WI38 (cell line): Measurements from ENCODE around the gene RRAD.

Experiments used
- H3K4me3 ChIP-seq: 2 replicates; pipeline ENCODE4 v1.5.1; 2011; ENCODE audit warnings: low read depth, mild to moderate bottlenecking, control low read depth, low read length
- TF ChIP-seq, protein P1 (sequence below): IDR thresholded peaks from 2 replicates; pipeline ENCODE4 v1.5.1; 2012; ENCODE audit warnings: low read depth, mild to moderate bottlenecking, control low read depth, low read length

Gene RRAD

DNA sequence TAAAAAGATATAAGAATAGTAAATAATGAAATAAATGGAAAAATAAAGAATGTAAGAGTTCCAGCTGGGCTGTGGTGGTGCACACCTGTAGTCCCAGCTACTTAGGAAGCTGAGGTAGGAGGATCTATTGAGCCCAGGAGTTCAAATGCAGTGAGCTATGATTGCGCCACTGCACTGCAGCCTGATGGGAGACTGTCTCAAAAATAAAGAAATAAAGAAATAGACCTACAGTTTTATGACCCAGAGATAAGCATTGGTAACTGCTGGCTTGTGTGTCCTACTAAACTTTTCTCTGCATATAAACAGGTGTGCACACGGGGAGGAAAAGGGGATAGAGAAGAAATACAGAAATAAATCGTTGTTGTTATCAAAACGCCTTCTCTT, 52.8 kb downstream of the RRAD start:
- TF ChIP-seq, protein P1, sequence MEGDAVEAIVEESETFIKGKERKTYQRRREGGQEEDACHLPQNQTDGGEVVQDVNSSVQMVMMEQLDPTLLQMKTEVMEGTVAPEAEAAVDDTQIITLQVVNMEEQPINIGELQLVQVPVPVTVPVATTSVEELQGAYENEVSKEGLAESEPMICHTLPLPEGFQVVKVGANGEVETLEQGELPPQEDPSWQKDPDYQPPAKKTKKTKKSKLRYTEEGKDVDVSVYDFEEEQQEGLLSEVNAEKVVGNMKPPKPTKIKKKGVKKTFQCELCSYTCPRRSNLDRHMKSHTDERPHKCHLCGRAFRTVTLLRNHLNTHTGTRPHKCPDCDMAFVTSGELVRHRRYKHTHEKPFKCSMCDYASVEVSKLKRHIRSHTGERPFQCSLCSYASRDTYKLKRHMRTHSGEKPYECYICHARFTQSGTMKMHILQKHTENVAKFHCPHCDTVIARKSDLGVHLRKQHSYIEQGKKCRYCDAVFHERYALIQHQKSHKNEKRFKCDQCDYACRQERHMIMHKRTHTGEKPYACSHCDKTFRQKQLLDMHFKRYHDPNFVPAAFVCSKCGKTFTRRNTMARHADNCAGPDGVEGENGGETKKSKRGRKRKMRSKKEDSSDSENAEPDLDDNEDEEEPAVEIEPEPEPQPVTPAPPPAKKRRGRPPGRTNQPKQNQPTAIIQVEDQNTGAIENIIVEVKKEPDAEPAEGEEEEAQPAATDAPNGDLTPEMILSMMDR: no peak
- peak overlapping the region; percentile 45 for H3K4me3 ChIP-seq

DNA sequence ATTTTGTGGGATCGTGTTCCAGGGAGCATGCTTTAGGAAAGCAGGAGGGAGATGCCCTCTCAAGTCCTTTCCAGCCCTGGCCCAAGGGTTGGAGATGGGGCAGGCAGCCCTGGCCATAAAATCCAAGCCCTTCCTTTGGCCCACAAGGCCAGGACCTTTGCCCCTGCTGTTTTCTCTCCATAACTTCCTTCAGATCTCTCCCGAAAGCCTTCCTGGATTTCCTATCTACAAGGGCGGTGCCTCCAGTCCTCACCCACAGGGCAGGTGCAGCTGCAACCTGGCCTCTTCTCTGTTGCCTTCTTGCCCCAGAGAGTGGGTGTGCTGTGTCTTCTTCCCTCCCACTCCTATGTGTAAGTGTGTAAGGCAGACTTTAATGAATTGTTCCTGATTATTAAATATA, 53.5 kb downstream of the RRAD start:
- TF ChIP-seq, protein P1: no peak

More for the DNA sequence above, 53.5 kb downstream of the RRAD start:
- H3K4me3 ChIP-seq: no peak overlapping the region
